Skeletal muscle cell (primary cell): ENCODE measurements around the gene TAX1BP3.
A peak's percentile ranks its signal among the peaks of the same experiment; 100 is the strongest.

Source experiments
- DNase-seq: peaks from one replicate; pipeline ENCODE4 v3.0.0-alpha.2; 2010; ENCODE audit warnings: low read depth
- H3K4me3 ChIP-seq: 2 replicates; pipeline ENCODE4 v1.5.1; 2011; ENCODE audit warnings: low read depth, mild to moderate bottlenecking, control low read depth, low read length, moderate library complexity

Gene TAX1BP3

DNA sequence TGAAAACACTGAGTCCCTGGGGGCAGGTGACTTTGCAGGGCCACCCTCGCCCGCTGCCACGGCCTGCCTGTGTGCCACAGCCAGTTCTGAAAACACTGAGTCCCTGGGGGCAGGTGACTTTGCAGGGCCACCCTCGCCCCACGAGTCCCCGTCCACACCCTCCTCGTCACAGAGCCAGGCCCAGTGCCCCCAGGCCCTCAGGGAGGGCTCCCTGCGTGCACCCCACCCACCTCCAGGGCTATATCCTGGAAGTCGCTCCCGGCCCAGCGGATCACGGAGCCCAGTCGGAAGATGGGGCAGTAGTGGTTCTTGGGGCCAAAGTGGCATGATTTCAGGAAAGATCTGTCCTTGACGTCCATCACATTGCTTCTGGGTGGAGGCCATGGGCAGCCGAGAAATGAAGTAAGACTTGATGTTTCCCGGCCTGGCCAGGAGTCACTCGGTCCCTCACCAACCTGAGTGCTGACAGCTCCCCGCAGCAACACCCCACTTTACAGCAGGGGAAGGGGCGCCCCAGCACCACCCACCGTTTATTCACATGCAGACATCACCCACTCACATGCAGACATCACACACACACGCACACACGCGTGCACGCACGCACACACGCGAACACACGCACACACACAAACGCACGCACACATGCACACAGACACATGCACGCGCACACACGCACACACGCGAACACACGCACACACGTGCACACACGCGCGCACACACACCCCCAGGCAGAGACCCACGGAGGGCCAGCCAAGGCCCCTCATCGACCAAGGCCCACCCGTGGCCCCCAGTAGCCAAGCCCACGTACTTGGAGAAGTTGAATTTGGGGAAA lies 21.1 kb upstream of the TAX1BP3 start:
- no peak overlapping the region for H3K4me3 ChIP-seq
- no peak for DNase-seq

DNA sequence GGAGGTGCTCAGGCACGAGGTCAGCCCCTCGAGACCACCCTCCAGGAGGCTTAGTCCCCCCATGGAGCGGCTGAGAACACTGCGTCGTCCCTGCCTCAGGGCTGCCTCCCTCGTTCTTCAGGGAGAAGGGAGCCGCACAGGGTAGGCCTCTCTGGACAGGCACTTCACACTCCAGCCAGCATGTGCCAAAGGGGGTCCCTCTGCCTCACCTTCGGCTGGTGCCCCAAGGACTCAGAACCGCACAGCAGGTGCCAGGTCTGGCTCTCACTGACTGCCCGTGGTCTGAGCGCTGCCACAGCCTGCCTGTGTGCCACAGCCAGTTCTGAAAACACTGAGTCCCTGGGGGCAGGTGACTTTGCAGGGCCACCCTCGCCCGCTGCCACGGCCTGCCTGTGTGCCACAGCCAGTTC lies 20.5 kb upstream of the TAX1BP3 start:
- H3K4me3 ChIP-seq: no peak overlapping the region
- DNase-seq: no peak

DNA sequence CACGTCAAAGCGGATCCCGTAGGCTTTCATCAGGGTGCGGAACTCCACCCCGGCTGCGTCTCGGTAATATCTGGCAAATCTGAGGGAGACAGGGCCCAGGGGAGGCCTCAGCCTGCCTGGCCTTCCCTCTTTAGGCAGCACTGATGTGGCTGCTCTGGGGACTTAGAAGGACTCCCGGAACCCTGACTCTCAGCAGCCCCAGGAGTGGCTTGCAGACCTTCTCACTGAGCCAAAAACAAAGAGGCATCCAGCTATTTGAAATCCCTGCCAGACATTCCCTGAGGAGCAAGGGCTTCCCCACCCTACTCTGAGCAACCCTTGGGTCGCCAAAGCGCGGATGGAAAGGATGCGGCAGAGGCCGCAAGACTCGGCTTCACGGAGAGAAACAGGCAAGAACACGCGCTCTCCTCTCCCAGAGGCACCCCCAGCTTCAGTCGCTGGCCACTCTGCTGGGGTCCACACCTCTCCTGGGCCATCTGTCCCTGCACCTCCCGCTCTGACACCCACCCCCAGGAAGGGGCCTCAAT lies 19.7 kb upstream of the TAX1BP3 start:
- DNase-seq: no peak
- no peak overlapping the region for H3K4me3 ChIP-seq

DNA sequence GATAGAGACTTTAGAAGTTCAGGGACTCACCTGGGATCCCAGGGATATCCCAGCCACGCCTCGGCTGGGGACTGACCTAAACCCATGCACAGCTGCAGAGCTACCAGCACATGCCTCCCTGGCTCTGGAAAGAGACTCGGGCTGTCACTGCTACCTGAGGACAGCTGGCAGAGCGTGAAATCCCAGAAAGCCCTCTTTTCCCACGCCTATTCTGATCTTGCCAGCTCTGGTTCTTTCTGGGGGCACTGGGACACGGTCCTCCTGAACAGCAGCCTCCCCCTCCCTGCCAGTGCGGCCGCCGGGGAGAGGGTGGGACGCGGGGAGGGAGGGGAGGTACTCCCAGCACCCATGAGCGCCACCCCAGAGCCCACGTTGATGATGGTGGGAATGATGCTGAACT lies 16.8 kb upstream of the TAX1BP3 start:
- DNase-seq: no peak
- no peak overlapping the region for H3K4me3 ChIP-seq

DNA sequence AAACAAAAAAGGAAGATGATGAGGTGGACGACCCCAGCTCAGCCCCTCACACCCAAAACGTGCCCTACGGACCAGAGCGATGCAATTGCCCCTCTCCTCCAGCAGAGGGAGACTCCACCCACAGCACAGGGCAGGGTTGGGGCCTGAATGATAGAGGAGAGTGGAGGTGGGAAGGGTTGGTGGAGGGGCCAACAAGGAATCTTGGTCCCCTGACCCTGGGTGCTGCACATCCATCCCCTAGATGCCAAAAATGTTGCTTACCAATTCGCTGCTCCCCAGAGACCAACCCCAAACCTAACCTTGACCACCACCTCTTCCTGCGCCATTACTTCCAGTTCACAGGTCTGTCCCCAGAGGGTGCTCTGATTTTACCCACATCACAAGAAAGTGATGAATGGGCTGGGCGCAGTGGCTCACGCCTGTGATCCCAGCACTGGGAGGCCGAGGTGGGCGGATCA lies 14.7 kb upstream of the TAX1BP3 start:
- DNase-seq: no peak
- H3K4me3 ChIP-seq: no peak overlapping the region

DNA sequence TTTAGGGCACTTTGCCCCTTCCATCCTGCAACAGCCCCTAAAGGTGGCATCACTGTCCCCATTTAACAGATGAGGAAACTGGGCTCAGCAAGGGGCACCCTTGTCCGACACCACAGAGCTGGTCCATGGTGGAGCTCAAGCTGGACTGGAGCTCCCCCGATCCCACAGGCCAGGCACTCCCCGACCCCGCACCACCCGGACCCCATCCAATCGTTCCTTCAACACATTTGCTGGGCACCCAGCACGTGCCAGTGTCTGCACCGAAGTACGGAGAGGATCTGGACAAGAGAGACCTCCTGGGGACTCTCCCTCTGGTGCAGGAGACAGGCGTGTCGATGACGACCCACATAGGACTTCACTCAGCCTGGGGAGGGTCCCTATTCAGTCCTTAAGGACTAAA lies 13.7 kb upstream of the TAX1BP3 start:
- H3K4me3 ChIP-seq: no peak overlapping the region
- DNase-seq: no peak

DNA sequence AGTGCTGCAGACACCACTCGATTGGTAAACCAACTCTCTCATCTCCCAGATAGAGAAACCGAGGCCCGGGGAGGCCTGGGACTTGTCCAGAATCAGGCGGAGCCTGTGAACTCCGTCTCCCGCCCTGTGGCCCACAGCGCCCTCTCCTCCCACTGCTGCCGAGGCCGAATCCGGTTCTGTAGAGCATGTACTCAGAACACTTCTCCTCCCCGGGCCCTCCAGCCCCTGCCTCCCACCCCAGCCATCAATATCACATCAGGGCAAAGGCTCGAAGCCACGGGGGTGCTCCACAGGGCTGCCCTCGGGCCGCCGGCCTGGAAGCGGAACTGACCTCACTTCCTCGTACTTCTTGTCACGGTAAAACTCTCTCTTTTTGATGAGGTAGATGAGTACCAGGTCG lies 13.2 kb upstream of the TAX1BP3 start:
- no peak for DNase-seq
- H3K4me3 ChIP-seq: no peak overlapping the region

DNA sequence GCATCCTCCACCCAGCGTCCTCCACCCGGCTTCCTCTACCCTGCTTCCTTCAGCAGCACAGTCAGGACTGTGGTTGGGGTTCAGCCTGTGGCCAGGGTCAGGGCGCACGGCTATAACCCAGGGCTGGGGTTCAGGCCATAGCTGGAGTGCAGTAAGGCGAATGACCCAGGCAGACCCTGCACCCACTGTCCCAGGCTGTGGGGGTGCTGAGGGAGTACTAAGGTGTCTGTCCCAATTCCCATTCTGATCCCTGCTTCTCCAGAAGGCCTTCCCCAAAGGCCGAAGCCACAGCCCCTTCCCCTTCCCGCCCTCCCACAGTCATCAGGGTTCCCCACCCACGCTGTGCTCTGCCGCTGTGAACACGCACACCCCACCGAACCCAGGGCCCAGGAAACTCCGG lies 12.7 kb upstream of the TAX1BP3 start:
- DNase-seq: no peak
- H3K4me3 ChIP-seq: no peak overlapping the region

DNA sequence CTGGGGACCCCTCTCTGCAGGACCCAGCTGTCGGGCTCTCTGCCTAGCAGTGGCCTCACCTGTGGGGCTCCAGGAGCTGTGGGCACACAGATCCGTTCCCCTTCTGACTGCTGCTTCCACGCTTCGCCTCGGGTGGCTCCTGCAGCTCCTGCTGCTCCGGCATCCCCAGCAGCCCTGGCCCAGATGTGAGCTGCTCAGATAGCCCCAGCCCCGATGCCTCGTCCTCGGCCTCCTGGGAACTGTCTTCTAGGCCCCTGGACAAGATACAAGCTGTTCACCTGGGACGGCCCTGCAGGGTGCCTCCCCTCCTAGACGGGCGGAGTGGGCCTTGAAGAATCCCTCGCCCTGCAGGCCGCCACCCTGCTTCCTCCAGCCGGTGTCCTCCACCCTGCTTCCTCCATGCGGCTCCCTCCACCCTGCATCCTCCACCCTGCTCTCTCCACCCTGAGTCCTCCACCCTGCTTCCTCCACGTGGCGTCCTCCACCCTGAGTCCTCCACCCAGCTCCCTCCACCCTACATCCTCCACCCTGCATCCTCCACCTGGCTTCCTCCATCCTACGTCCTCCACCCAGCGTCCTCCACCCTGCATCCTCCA lies 11.3 kb upstream of the TAX1BP3 start:
- no peak for DNase-seq
- no peak overlapping the region for H3K4me3 ChIP-seq

DNA sequence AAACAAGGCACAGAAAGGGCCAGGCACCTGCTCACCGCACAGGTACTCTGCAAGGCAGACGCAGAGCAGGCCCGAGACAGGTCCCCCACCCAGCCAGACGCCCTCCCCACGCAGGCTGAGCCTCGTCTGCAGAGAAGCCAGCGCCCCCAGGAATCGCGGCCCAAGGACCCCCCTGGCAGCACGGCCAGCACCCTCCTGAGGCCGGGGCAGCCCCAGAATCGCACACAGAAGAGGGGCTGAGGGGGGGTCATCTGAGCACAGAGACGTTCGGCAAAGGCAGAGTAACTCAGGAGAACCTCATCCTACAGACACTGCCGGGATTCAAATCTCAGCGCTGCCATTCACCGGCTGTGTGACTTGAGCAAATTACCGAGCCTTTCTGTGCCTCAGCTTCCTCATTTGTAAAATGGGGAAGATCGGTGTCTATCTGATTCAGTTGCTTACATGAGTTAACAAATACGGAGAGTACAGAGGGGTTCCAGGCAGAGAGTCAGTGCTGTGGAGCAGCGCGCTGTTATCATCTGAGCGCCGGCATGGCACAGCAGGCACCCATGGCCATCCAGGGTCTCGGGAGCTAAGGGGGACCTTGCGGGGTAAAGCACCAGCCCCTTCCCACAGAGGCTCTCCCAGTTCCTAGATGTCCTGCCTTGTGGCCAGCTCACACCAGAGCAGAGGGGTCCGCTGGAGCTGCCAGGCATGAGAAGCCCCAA lies 10.6 kb upstream of the TAX1BP3 start:
- DNase-seq: no peak
- H3K4me3 ChIP-seq: no peak overlapping the region

DNA sequence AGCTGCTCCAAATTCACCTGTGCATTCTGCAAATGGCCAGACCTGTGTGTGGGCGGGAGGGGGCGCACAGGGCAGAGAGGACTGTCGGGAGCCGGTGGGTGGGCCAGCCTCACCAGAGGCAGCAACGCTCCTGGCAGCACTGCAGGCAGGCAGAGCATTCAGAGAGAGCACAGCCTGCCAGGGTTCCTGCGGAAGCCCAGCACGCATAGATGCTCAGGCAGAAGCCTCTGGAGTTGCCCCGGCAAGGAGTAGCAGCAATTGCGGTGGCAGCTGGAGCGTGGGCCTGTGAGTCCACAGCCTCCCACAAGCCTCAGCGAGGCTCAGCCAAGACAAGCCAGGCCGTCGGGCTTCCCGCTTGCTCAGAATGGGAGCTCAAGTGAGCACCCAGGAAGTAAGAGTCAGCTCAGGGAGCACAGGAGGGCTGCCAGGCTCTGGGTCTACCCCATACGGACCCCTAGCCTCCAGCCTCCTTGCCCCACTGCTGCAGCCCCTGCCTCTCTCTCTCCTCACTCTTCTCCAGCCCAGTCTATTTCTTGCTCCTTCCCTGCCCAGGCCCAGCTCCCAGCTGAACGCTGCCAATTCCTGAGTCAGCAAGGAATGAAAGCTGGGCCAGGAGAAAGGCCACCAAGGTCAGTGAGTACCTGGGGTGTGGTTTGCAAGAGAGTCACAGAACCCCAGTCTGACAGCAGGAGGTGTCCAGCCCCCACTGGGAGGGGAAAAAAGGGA lies 9.9 kb upstream of the TAX1BP3 start:
- no peak overlapping the region for H3K4me3 ChIP-seq
- DNase-seq: no peak

DNA sequence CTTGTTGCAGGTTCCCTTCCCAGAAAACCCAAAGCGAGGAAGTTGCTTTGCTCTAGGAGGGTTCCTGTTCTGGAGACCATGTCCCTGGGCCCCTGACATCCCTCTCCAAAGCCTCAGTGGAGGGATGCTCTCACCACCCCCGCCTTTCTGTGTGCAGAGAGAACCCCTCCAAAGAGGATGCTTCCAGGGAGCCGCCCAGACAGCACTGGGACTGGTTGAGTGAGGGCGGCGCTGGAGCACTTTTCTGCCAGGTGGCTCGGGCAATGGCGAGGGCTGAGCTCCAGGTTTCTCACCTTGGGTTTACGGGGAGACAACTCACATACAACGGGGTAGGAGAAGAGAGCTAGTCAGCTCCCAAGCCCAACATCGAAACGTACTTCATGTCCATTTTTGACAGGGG lies 7.5 kb upstream of the TAX1BP3 start:
- H3K4me3 ChIP-seq: no peak overlapping the region
- DNase-seq: no peak

DNA sequence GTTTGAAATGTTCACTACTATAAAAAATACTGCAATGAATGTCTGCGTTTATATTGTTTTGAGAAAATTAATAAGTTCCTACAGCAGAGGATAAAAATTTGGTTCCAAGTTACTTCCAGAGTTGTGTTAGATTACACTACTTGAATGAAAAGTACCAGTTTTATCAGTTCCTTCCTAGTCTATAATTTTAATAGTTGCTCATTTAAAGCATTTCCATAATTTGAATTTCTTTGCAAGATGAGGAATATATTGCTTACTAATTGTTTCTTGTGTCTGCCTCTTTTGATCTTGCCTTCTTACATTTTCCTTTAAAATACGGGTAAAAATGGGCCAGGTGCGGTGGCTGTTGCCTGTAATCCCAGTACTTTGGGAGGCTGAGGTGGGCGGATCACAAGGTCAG lies 4.2 kb upstream of the TAX1BP3 start:
- no peak overlapping the region for H3K4me3 ChIP-seq
- no peak for DNase-seq

DNA sequence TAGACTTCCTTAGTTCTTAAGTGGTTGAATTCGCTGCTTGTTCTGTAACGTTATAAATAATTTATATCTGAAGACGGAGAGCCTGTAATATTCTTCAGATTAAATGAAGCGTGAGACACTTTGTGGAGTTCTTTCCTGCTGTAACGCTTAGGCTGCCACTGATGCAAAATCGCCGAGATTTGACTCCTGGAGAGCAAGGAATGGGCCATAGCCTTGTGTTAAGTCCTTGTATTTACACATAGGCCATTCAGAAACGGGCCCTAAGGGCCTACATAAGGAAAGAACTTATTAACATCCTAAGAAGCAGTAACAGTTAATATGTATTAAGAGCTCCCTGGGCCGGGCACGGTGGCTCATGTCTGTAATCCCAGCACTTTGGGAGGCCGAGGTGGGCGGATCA lies 1.2 kb upstream of the TAX1BP3 start:
- H3K4me3 ChIP-seq: peak overlapping the region; percentile 98
- no peak for DNase-seq

DNA sequence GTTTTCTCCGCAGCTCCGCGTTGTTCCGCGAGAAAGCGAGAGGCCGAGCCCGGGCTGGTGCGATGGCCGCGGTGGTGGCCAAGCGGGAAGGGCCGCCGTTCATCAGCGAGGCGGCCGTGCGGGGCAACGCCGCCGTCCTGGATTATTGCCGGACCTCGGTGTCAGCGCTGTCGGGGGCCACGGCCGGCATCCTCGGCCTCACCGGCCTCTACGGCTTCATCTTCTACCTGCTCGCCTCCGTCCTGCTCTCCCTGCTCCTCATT lies 638 bp upstream of the TAX1BP3 start:
- no peak for DNase-seq
- H3K4me3 ChIP-seq: peak overlapping the region; percentile 98

DNA sequence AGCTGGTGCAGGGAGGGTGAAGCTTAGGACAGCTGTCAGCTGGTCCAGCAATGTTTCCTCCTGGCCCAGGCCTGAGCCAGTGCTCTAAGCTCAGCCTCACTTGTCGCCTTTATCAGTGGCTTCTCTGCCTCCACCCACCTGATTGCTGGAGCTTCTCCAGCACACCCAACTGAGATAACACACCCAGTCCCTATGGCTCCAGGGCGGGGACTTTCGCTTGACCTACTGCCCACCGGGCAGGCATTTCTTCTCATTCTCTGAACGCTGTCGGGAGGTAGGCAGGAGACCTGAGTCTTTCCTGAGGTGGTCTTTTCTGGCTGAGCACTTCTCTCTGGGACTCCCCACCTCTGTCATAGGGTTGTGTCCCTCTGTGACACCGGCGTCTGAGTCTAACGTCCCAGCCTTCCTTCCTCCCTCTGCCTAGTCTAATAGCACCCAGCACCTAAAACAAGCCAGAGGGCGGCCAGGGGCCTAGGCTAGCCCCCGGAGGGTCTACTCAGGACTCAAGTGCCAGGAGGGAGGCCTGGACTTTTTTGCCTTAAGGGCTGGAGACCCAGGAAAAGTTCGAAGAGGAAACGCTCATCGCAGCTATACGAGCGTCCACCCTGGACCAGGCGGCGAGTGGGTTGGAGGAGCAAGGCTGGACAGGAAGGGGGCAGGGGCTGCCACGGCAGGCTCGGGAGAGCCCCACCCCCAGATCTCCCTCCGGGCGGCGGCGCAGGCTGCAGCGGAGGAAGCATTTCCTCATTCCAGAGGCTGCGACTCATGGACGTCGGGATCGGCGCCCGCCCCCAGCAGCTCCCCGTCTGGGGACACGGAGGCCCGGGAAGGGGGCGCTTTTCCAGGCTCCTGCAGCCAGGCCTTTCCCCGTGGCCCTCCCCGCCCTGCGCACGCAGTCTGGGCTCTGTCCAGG lies 756 bp downstream of the TAX1BP3 start:
- peak overlapping the region; percentile 98 for H3K4me3 ChIP-seq
- peak; percentile 84 for DNase-seq

DNA sequence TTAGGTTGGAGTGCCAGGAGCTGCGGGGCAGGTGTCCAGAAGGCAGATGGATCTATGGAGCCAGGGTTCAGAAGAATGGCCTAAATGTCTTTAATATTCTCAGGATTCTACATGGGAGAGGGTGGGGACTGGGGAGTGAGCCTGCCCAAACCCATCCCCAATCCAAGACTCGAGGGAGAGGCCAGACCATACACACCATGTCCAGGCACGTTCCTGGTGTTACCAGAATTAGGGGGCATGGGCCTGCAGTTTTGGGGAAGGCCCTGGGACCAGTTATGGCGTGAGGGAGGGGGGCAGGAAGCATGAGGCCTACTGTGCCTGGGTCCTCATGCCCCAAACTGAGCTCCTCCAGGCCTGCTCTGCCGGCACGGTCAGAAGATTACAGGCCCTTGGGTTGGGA lies 1.9 kb downstream of the TAX1BP3 start:
- no peak for DNase-seq
- peak overlapping the region; percentile 98 for H3K4me3 ChIP-seq

DNA sequence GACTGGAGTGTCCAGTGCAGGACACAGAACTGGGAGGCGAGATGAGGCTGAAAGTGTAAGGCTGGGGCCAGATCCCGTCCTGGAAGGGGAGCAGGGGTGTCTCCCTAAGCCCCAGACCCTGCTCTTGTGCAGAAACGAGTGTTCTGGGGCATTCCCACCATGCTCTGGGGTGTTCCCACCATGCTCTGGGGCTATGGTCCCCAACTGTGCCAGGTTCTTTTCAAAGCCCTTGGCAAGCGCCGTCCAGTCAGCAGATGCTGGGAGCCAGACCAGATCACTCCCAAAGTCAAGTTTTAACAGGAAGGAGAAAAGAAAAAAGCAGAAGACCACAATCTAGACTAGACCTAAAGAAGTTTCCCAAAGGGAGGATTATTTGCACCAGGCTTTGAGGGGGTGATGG lies 2.5 kb downstream of the TAX1BP3 start:
- no peak for DNase-seq
- no peak overlapping the region for H3K4me3 ChIP-seq
